HepG2 (cell line): ENCODE results near the gene SBK2. TPM values are rescaled to one million over a fixed set of nuclear protein-coding genes. Genes with fewer than 3 reads are reported as not detected.
A peak's percentile ranks its signal among the peaks of the same experiment; 100 is the strongest.

Source experiments
- ATRX ChIP-seq: sonication (generic); formaldehyde crosslinking; IDR thresholded peaks from 2 replicates; pipeline ENCODE4 v1.4.0; 2020; ENCODE audit warnings: missing genetic modification reagents, borderline replicate concordance
- BHLHE40 ChIP-seq: IDR thresholded peaks from 2 replicates; pipeline ENCODE4 v1.6.1; 2011; ENCODE audit warnings: low read length, improper control_type of control experiment
- BORCS8-MEF2B ChIP-seq: sonication (generic); formaldehyde crosslinking; IDR thresholded peaks from 2 replicates; pipeline ENCODE4 v1.8.0; 2022; ENCODE audit warnings: mild to moderate bottlenecking, missing genetic modification reagents
- CREBL2 ChIP-seq: sonication (generic); formaldehyde crosslinking; IDR thresholded peaks from 2 replicates; pipeline ENCODE4 v1.8.1; 2023; ENCODE audit warnings: missing genetic modification reagents, mild to moderate bottlenecking, borderline replicate concordance
- EP300 ChIP-seq, 3 experiments: sonication (generic) in 1 of 3; formaldehyde crosslinking in 1 of 3; IDR thresholded peaks; 2 replicates each; pipeline versions ENCODE4 v1.5.1 to v1.6.1; 2011 to 2020; ENCODE audit warnings: low read depth in 2 of 3, low read length in 2 of 3, borderline replicate concordance in 1 of 3, improper control_type of control experiment in 1 of 3, mild to moderate bottlenecking in 1 of 3, missing genetic modification reagents in 1 of 3, moderate library complexity in 1 of 3
- HCFC1 ChIP-seq: fragments of 150-350 bp; IDR thresholded peaks from 2 replicates; pipeline ENCODE4 v1.6.1; 2014; ENCODE audit warnings: low read depth, low read length
- JDP2 ChIP-seq: sonication (generic); formaldehyde crosslinking; IDR thresholded peaks from 2 replicates; pipeline ENCODE4 v1.8.1; 2022; ENCODE audit warnings: missing genetic modification reagents, borderline replicate concordance
- MBNL3 ChIP-seq: fragments of 250-450 bp; sonication (Bioruptor Pico); conservative IDR thresholded peaks from 2 replicates; pipeline ENCODE4 v1.8.0; 2022; ENCODE audit warnings: mild to moderate bottlenecking, inconsistent platforms
- MTA1 ChIP-seq: sonication (generic); formaldehyde crosslinking; IDR thresholded peaks from 2 replicates; pipeline ENCODE4 v1.4.0; 2020; ENCODE audit warnings: missing genetic modification reagents, mild to moderate bottlenecking, borderline replicate concordance
- NFKB2 ChIP-seq: sonication (generic); formaldehyde crosslinking; IDR thresholded peaks from 2 replicates; pipeline ENCODE4 v1.4.0; 2020; ENCODE audit warnings: missing genetic modification reagents, borderline replicate concordance
- PHF5A ChIP-seq: IDR thresholded peaks from one replicate; pipeline ENCODE4 v1.6.1; 2018; ENCODE audit warnings: low read depth, missing genetic modification reagents; ENCODE audit not compliant: unreplicated experiment
- RCOR2 ChIP-seq: IDR thresholded peaks from 2 replicates; pipeline ENCODE4 v1.6.1; 2016; ENCODE audit warnings: missing biosample characterization, missing genetic modification reagents
- REPIN1 ChIP-seq: sonication (generic); formaldehyde crosslinking; IDR thresholded peaks from 2 replicates; pipeline ENCODE4 v1.8.0; 2022; ENCODE audit warnings: missing genetic modification reagents, low read depth, mild to moderate bottlenecking, borderline replicate concordance
- SNAPC2 ChIP-seq: sonication (generic); formaldehyde crosslinking; IDR thresholded peaks from 2 replicates; pipeline ENCODE4 v1.8.1; 2022; ENCODE audit warnings: mild to moderate bottlenecking, missing genetic modification reagents
- SOX6 ChIP-seq, 2 experiments: fragments of 450-650 bp in 1 of 2; sonication (generic) in 1 of 2; formaldehyde crosslinking in 1 of 2; IDR thresholded peaks; 2 replicates each; pipeline versions ENCODE4 v1.4.0 to v1.6.1; 2017 to 2020; ENCODE audit warnings: antibody characterized with exemption in 1 of 2, mild to moderate bottlenecking in 1 of 2, missing genetic modification reagents in 1 of 2
- SPEN ChIP-seq: sonication (generic); formaldehyde crosslinking; IDR thresholded peaks from 2 replicates; pipeline ENCODE4 v1.5.1; 2020; ENCODE audit warnings: low read depth, mild to moderate bottlenecking, missing genetic modification reagents
- ZBTB1 ChIP-seq: sonication (generic); formaldehyde crosslinking; IDR thresholded peaks from 2 replicates; pipeline ENCODE4 v1.4.0; 2020; ENCODE audit warnings: missing genetic modification reagents, borderline replicate concordance
- ZNF274 ChIP-seq: sonication (generic); formaldehyde crosslinking; IDR thresholded peaks from 2 replicates; pipeline ENCODE4 v1.5.1; 2020; ENCODE audit warnings: mild to moderate bottlenecking, missing genetic modification reagents
- ZNF292 ChIP-seq: sonication (generic); formaldehyde crosslinking; IDR thresholded peaks from 2 replicates; pipeline ENCODE4 v1.8.1; 2022; ENCODE audit warnings: mild to moderate bottlenecking, low read depth, missing genetic modification reagents, borderline replicate concordance
- ZSCAN31 ChIP-seq: sonication (generic); formaldehyde crosslinking; IDR thresholded peaks from 2 replicates; pipeline ENCODE4 v1.5.0; 2020; ENCODE audit warnings: low read depth, mild to moderate bottlenecking, missing genetic modification reagents
- ZUFSP ChIP-seq: sonication (generic); formaldehyde crosslinking; IDR thresholded peaks from 2 replicates; pipeline ENCODE4 v1.9.0; 2021; ENCODE audit warnings: missing genetic modification reagents, mild to moderate bottlenecking, borderline replicate concordance
- polyA plus RNA-seq, 8 experiments: library from polyadenylated mRNA; depleted of rRNA in 3 of 8; stranded (reverse) in 7 of 8; unstranded in 1 of 8; fragments of >200 nt; fragmentation: Illumina TruSeq in 4 of 8; extraction: Trizol in 4 of 8; gene quantifications; 2 replicates each; pipeline versions ENCODE4 v1.2.1 to v1.2.3, GENCODE V29; 2011 to 2016; ENCODE audit warnings: low read depth in 4 of 8, missing spikeins in 1 of 8, mixed read lengths in 1 of 8; ENCODE audit not compliant: insufficient read depth in 1 of 8
- total RNA-seq, 5 experiments: library from RNA; depleted of rRNA; stranded (reverse); fragments of >200 nt; fragmentation: Illumina TruSeq; extraction: Trizol; gene quantifications; 2 replicates each; pipeline ENCODE4 v1.2.3, GENCODE V29; 2016; ENCODE audit warnings: low read depth in 1 of 5
- TF ChIP-seq, protein P1 (sequence below): sonication (generic); formaldehyde crosslinking; IDR thresholded peaks from 2 replicates; pipeline ENCODE4 v1.5.1; 2020; ENCODE audit warnings: missing genetic modification reagents, mild to moderate bottlenecking, borderline replicate concordance
- TF ChIP-seq, protein P2 (sequence below): conservative IDR thresholded peaks from 2 replicates; pipeline ENCODE4 v1.6.1; 2018; ENCODE audit warnings: missing genetic modification reagents

The SBK2 gene
- total and polyA plus RNA-seq, 2 of the 13 experiments (the other 11 are each of a cell fraction or from before 2014, with no cell fraction given): 0.24 TPM; not detected in 1

- TF ChIP-seq SPEN (CRISPR knock-in tag): no peak
- no peak for TF ChIP-seq PHF5A (CRISPR knock-in tag)
- no peak for TF ChIP-seq ZBTB1 (CRISPR knock-in tag)
- no peak for TF ChIP-seq SOX6 (IDR thresholded peaks at IDR 0.05)
- peak; percentile 65 for TF ChIP-seq SOX6 (CRISPR knock-in tag; IDR thresholded peaks at IDR 0.05)
- TF ChIP-seq SNAPC2 (CRISPR knock-in tag): no peak
- TF ChIP-seq MBNL3: no peak
- TF ChIP-seq BHLHE40: no peak
- no peak for TF ChIP-seq REPIN1 (CRISPR knock-in tag)
- TF ChIP-seq ZNF274 (CRISPR knock-in tag): no peak
- TF ChIP-seq, protein P1, sequence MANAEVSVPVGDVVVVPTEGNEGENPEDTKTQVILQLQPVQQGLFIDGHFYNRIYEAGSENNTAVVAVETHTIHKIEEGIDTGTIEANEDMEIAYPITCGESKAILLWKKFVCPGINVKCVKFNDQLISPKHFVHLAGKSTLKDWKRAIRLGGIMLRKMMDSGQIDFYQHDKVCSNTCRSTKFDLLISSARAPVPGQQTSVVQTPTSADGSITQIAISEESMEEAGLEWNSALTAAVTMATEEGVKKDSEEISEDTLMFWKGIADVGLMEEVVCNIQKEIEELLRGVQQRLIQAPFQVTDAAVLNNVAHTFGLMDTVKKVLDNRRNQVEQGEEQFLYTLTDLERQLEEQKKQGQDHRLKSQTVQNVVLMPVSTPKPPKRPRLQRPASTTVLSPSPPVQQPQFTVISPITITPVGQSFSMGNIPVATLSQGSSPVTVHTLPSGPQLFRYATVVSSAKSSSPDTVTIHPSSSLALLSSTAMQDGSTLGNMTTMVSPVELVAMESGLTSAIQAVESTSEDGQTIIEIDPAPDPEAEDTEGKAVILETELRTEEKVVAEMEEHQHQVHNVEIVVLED (CRISPR knock-in tag): no peak
- no peak for TF ChIP-seq ATRX (CRISPR knock-in tag)
- TF ChIP-seq MTA1 (CRISPR knock-in tag): no peak
- TF ChIP-seq, protein P2, sequence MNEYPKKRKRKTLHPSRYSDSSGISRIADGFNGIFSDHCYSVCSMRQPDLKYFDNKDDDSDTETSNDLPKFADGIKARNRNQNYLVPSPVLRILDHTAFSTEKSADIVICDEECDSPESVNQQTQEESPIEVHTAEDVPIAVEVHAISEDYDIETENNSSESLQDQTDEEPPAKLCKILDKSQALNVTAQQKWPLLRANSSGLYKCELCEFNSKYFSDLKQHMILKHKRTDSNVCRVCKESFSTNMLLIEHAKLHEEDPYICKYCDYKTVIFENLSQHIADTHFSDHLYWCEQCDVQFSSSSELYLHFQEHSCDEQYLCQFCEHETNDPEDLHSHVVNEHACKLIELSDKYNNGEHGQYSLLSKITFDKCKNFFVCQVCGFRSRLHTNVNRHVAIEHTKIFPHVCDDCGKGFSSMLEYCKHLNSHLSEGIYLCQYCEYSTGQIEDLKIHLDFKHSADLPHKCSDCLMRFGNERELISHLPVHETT (CRISPR knock-in tag): no peak
- peak; percentile 40; the same call in 1 of the 2 replicates for TF ChIP-seq ZNF292
- TF ChIP-seq RCOR2 (CRISPR knock-in tag): peak; percentile 67; the same call in 1 of the 2 replicates
- peak in 1 of 2 experiments; percentile 66; a peak in 1 of 4 replicates for TF ChIP-seq EP300 (IDR thresholded peaks at IDR 0.05; ENCODE audit: low read depth in 2 of 2, low read length in 2 of 2)
- peak; percentile 19; the same call in 1 of the 2 replicates for TF ChIP-seq EP300 (CRISPR knock-in tag; IDR thresholded peaks at IDR 0.05; ENCODE audit: borderline replicate concordance)
- no peak for TF ChIP-seq BORCS8-MEF2B (CRISPR knock-in tag)
- no peak for TF ChIP-seq JDP2 (CRISPR knock-in tag)
- no peak for TF ChIP-seq CREBL2 (CRISPR knock-in tag)
- no peak for TF ChIP-seq ZSCAN31 (CRISPR knock-in tag)
- no peak for TF ChIP-seq NFKB2 (CRISPR knock-in tag)
- TF ChIP-seq ZUFSP (CRISPR knock-in tag): no peak
- no peak for TF ChIP-seq HCFC1
These were observed 16.6 kb upstream of the SBK2 start (continued) for GRCh38 chr19:55553217-55554182.
